Uterus (tissue), 2 donors: ENCODE results near the gene SLC6A17.

Experiments used
- CTCF ChIP-seq, 4 experiments: fragments of 200-600 bp in 2 of 4; fragments of 450-650 bp in 2 of 4; sonication (generic) in 2 of 4; IDR thresholded peaks; one replicate each; pipeline ENCODE4 v1.5.1; 2016 to 2019; ENCODE audit warnings: antibody characterized with exemption in 4 of 4, mild to moderate bottlenecking in 2 of 4, moderate library complexity in 1 of 4
- POLR2A ChIP-seq, 2 donors: fragments of 450-650 bp; IDR thresholded peaks; one replicate each; pipeline ENCODE4 v1.6.1; 2016; ENCODE audit warnings: antibody characterized with exemption in 2 of 2, mild to moderate bottlenecking in 1 of 2, moderate library complexity in 1 of 2

DNA sequence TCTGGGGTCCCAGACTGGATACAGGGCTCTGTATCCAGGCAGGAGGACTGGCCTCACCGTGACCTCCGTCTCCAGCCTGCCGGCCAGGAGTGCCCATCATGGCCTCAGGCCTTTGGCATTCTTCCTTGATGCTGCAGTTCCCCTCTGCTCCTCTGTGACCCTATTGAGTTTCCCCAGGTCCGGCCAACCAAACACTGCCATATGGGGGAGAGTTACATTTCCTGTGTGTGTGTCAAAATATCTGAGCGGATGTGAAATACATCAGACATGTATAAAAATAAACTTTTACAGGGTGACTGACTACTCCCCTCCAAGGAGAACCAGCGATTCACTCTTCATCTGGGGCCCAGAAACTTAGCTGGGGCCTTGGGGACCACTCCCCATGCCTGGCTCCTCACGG is 48.2 kb upstream of the SLC6A17 start:
- TF ChIP-seq CTCF (IDR thresholded peaks at IDR 0.05) (no peak), POLR2A (IDR thresholded peaks at IDR 0.05) (no peak)
